Measurements from ENCODE around the gene KRT81.
"Not testable (repeated sequence)": the region's sequence is repeated elsewhere in the genome, so short reads cannot be mapped to it uniquely, and the experiment has no call there.

KRT81 gene

DNA sequence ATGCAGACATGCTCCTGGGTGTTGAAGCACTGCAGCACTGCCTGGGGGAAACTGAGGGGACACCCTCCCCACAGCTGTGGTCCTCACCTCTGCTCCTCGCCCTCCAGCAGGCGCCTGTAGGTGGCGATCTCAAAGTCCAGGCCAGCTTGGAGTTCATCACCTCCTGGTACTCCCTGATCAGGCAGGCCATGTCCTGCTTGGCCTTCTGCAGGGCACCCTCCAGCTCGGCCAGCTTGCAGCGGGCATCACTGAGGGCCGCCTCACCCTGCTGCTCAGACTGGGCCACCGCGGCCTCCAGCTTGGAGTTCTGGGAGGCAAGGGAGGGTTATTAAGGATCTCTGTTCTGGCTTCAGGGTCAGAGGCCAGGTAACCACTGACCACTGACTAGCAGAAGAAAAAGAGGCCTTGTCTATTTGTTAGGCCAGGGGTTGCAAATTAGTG is 39.1 kb downstream of the KRT81 start:
- not testable (repeated sequence) for DNase-seq

- DNase-seq, result no peak
Measured at GRCh38 chr12:52251367-52252051, 39.8 kb downstream of the KRT81 start.

DNA sequence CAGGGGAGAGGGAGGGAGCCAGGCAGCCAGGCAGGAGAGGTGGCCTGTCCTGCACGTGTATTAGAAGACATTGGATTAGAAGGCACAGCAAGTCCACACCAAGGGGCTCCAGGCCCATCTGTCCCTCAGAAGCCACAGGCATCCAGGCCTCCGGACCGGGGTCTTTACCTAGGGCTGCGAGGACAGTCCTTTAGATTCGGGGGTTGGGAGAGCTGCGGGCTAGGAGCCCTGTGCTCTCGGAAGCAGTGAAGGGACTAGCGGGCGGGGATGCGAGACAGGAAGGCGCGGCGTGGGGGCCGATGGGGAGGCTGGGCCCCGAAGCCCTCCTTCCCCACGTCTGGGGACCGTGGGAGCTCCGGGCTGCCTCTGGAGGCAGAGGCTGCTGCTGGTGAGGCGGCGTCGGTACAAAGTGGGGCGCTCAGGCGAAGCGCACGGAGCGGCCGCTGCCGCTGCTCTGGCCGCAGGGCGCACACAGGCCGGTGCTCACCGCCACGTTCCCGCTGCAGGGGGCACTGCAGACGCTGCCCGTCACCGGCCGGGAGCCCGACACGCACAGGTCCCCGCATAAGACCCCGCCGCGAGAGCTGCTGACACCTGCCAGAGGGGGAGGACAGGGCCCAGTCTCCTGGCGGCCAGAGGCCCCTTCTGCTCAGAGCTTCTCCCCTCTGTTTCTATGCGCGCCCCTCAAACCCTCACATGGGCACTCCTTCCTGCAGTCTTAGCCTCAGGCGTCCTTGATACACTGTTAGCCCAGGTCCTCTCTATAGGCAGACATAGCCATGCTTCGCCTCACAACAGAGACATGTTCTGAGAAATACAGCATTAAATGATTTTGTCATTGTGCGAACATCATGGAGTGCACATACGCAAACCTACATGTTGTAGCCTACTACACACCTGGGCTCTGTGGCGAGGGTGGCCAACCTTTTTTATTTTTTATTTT is 41.0 kb downstream of the KRT81 start:
- no peak for DNase-seq

DNA sequence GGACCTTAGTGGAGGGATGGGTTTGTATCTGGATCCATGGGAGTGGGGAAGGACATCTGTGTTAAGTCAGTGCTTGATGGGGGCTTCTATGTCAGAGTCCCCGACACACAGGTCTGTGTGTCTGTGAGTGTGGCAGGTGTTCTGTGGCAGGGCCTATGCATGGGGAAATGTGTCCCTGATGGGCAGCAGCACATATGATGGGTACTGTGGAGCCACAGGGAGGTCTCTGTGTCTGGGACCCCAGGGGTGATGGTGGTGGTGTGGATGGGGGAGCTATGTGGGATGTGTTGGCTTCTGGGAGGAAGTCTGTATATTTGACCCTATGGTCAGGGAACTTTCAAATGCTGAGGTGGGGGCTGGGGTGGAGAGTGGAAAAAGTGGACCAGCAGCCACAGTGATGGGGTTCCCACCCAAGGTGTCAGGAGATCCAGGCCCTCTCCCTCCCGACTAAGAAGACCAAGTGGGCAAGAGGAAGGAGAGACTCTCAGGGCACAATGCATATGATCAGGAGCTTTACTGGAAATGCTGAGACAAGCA is 41.8 kb downstream of the KRT81 start:
- DNase-seq, result no peak

DNA sequence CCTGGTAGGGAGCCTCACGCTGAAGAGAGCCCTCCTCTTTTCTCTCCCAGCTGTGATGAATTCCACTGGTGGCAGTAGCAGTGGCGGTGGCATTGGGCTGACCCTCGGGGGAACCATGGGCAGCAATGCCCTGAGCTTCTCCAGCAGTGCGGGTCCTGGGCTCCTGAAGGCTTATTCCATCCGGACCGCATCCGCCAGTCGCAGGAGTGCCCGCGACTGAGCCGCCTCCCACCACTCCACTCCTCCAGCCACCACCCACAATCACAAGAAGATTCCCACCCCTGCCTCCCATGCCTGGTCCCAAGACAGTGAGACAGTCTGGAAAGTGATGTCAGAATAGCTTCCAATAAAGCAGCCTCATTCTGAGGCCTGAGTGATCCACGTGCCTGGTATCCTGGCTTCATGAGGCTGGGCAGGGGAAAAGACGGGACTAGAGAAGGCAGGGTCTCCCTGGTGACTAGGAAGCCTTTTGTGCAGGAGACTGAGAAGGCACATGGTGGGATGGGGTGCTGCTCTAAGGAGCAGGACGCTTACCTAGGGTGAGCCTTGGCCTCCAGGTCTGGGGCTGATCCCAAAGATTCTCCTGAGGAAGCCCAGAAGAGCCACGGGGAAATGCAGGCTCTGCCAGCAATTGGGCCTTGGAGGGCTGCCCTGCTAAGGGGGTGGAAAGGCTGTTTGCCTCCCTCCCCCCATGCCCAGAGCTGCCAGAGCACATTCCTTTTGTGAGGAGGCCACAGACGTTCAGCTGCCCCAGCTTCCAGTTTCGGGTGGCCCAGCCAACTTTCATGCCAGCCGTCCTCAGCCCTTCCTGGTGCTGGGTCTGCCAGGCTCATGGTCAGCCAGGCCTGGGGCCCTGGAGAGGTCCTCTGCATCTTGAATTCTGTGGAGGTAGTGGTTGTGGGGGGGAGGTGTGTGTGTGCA is 42.5 kb downstream of the KRT81 start:
- DNase-seq, result no peak

DNA sequence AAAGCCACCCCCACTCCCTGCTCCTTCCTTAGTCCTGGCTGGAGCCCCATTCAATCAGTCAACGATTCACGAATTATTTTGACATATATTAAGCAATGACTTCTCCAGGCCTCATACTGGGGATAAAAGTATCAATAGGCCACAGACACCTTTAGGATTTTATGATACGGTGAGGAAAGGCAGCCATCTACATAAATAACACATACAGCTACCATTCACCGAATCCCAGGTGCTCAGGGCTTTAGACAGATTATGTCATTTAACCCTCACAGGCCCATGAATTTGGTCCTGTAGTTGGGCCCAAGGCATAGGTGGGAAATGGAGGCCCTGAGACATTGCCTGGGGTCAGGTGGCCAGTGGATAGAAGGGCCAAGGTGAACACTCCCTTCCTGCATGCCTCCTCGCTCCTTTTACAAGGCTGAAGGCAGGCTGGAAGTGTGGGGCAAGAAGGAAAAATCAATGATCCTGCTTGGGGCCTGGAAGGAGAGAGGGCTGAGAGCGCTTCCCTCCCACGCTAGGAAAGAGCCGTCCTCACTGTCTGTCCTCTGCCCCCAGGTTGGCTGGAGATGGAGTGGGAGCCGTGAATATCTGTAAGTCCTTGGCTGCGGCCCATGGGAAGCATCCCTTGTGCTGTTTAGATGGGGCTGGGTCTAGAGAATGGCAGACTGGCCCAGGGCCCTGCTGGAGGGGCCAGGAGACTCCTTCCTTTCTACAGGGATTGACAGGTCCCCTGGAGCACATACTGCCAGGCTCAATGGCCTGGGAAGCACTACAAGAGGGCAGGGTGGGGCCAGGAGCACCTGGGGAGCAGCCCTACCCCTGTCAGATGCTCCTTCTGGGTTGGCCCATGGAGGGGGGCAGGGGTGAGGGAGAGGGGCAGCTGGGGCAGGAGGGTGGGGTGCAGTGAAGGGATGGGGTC is 43.5 kb downstream of the KRT81 start:
- no peak for DNase-seq

GRCh38 chr12:52246720-52247621 is 44.4 kb downstream of the KRT81 start:
- no peak for DNase-seq

DNA sequence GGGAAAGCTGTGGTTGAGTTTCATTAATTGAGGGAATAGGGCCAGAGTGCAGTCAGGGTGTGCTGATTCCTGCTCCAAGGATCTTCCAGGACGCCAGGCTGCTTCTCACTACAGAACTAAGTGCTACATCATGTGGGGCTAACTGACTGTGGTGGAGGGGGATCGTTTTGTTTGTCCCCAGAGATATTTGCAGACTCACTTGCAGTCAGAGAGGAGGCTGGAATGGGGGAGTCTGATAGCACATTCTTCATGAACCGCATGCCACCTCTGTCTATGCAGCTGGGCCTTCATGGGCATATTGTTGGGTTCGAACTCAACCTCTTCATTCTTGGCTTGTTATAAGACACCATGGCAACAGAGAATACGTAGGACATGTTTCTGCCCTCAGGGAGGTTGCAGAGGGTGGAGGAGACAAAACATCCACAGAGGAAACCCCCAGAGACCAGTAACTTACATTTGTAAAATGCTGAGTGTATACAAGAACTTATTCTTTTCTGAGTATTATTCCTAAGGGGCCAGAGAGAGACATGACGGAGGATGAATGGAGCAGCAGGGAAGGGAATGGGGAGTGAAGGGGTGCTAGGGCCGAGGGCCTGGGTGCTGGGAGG is 45.3 kb downstream of the KRT81 start:
- no peak for DNase-seq

DNA sequence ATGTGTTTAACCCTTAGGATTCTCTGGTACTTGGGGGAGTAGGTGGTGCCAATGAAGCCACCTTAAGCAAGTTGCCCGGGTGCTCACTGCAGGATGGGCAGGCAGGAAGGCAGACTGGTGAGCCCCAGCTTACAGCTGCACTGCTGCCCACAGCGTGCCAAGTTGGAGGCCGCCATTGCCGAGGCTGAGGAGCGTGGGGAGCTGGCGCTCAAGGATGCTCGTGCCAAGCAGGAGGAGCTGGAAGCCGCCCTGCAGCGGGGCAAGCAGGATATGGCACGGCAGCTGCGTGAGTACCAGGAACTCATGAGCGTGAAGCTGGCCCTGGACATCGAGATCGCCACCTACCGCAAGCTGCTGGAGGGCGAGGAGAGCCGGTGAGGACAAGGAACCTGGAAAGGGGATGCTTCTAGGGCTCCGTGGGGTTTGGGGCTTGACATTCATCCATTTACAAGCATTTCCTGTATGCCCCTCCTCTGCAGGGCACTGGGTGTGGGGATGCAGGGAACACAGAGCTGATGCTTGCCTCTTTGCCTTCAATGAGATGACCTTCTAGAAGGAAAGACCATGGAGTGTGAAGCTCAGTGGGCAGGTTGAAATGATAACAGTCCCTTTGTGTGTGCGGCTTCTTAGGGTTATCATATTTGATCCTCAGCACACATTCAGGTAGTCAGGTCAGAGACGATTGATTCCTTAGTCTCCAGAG is 45.9 kb downstream of the KRT81 start:
- no peak for DNase-seq

DNA sequence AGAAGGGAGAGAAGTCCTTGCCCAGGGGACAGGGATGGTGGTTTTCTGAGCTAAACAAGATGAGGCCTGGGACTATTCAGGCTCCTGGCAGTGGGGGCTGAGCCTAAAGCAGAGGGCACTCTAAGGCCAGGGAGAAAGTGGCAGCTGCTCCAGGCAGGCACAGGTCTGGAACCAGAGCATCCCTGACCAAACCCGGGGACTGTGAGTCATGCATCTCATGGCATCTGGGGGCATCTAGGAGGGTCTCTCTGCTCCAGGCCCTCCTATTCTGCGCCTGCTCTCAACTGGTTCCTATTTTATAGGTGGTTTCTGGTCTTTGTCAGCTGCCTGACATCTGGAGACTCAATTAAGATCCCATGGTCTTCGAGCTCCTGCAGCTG is 46.7 kb downstream of the KRT81 start:
- DNase-seq, result no peak

- peak; percentile 41 for DNase-seq
Measured at GRCh38 chr12:52243856-52244614, 47.3 kb downstream of the KRT81 start.

DNA sequence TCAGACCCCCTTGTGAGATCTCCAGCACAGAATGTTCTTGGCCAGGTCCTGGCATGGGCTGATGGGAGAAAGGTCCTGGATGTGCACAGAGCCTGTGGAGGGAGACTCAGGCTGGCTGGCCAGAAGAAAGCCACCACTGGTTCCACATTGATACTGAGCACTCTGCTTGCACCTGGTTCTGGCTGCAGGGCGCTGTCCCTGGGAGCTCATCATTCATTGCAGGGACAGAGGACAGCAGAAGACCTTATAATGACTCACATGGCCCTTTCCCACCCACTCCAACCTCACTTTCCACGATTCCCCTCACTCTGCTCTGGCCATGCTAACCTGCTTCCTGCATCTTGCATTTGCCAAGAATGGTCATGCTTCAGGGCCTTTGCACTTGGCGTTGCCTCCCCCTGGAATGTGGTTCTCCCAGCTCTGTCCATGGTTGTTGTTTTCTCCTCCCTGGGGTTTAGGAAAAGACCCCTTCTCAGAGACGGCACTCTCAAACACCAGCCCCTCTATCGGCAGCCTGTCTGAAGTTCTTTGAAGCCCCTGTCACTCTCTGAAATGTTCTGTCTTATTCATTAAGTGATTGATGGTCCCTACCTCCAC is 48.0 kb downstream of the KRT81 start:
- DNase-seq, result no peak

- no peak for DNase-seq
Measured at GRCh38 chr12:52242442-52243258, 48.7 kb downstream of the KRT81 start.

GRCh38 chr12:52241205-52241842 is 50.0 kb downstream of the KRT81 start:
- DNase-seq, result no peak

DNA sequence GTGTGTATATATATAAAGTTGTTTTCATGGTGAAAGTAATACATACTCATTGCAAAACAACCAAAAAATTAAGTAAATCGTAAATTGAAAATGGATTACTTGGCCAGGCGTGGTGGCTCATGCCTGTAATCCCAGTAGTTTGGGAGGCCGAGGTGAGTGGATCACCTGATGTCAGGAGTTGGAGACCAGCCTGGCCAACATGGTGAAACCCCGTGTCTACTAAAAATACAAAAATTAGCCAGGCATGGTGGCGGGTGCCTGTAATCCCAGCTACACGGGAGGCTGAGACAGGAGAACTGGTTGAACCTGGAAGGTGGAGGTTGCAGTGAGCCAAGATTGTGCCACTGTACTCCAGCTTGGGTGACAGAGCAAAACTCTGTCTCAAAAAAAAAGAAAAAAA is 51.1 kb downstream of the KRT81 start:
- not testable (repeated sequence) for DNase-seq

GRCh38 chr12:52239767-52240166 is 51.6 kb downstream of the KRT81 start:
- no peak for DNase-seq
